Measurements from ENCODE around the gene NCKAP1. TPM values are rescaled to one million over a fixed set of nuclear protein-coding genes. Genes with fewer than 3 reads are reported as not detected.

NCKAP1 gene, protein sequence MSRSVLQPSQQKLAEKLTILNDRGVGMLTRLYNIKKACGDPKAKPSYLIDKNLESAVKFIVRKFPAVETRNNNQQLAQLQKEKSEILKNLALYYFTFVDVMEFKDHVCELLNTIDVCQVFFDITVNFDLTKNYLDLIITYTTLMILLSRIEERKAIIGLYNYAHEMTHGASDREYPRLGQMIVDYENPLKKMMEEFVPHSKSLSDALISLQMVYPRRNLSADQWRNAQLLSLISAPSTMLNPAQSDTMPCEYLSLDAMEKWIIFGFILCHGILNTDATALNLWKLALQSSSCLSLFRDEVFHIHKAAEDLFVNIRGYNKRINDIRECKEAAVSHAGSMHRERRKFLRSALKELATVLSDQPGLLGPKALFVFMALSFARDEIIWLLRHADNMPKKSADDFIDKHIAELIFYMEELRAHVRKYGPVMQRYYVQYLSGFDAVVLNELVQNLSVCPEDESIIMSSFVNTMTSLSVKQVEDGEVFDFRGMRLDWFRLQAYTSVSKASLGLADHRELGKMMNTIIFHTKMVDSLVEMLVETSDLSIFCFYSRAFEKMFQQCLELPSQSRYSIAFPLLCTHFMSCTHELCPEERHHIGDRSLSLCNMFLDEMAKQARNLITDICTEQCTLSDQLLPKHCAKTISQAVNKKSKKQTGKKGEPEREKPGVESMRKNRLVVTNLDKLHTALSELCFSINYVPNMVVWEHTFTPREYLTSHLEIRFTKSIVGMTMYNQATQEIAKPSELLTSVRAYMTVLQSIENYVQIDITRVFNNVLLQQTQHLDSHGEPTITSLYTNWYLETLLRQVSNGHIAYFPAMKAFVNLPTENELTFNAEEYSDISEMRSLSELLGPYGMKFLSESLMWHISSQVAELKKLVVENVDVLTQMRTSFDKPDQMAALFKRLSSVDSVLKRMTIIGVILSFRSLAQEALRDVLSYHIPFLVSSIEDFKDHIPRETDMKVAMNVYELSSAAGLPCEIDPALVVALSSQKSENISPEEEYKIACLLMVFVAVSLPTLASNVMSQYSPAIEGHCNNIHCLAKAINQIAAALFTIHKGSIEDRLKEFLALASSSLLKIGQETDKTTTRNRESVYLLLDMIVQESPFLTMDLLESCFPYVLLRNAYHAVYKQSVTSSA
- 128 and 143 TPM in 2 replicates for total RNA-seq

DNA sequence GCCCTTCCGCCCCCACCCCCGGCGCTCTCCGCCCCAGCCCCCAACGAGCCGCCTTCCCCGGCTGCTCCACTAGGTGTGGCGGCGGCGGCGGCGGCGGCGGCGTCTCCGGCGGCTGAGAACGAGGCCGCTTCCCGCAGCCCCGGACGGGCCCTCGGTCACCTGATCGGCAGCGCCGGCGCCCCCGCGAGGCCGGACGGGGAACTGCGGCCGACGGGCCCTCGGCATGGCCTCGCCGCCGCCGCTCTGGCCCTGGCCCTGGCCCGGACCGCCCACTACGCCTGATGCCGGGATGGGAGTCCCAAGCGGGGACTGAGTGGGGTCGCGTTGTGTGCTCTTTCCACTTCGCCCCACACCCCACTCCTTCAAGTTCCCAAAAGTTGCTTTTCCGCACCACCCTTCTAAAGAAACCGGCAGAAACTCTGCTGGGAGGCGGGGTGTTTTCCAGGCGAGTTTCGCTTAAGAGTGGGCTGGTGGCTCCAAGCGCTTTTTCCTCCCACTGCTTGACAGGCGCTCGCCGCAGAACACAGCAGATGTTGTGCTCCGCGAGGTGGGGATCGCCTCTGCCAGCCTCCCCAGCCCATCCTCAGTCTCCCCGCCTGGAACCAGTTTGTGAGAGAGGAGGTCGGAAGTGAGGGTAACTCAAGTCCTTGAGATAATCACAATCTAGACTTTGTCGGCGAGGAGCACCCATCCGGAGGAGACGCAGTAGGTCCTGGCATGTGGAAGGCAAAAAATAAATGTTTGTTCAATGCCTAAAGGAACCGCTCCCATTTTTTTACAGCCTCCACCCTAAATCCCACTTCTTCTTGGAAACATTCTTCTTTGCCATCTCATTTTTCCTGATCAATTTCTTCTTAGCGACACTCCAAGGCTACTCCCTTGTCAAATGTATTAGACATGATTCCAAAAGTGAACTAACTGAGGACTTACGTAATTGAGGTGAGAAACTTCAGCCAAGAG is at the start of gene NCKAP1:
Gene NCKAP1, minus strand, starts transcription at position 117 of the 960 bp plus-strand sequence. CDS start 358 bp downstream, outside the sequence.

DNA sequence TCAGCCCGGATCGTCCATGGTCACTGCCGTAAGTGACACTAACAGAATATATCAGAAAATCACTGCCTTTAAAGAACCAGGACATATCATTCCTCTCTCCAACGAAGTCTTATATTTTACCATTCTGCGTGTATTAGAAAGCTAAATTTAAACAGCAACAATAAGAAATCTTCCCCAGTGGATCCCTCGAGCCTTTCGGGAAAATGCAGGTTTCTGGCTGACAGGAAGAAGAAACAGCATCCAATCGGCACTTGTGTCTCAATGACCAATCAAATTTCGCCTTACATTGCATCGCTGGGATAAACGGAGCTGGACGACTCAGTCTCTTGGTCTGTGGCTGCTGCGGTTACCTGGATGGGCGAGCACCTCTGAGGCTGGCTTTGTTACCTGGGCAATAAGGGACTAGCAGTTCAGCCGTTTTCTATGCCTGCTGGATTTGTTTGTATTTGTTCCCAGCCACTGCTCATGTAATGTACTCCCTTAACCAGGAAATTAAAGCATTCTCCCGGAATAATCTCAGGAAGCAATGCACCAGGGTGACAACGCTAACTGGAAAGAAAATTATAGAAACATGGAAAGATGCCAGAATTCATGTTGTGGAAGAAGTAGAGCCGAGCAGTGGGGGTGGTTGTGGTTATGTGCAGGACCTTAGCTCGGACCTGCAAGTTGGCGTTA is 40.3 kb upstream of the NCKAP1 start, which contains the start of gene DUSP19:
Gene DUSP19, plus strand, starts transcription at position 284 of the 675 bp plus-strand sequence. Its CDS starts 187 bp downstream, at position 471.

DNA sequence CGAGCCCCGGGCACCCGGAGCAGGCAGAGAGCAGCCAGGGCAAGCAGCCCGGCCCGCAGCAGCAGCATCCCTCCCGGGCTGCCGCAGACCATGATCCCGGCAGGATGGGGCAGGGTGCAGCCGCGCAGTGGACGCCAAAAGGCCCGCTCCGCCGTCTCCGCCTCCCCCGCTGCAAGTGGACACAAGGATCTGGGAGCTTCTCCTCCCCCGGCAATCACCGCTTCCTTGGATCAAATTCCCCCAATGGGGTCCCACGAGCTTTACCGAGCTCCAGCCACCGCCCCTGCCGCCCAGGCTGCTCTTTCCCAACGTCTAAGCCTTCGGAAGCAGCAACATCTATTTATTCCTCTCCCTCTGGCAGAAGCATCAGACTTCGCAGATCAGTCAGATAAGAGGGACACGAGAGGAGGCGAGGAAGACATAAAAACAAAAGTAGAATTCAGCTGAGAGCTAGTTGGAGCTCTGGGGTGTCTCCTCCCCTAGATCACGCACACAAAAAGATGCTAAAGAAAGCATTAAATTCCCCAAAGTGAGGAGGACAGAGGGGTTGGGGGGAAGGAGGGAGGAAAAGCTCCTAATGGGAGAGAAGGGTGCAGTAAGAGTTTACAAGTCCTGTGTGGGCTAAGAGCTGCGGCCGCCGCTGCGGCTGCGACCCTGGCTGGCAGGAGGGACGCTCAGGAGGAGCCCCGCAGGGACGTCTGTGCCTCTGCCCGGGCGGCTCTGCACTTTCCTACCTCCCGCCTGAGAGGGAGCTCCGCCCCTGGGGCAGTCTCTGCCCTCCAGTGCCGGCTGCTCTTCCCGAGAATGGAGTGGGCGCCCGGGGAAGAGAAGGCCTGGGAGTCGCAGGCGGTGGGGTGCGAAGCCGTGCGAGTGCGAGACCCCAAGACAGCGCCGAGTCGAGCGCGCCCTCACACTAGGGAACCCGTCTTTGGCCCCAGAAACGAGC is 171.5 kb downstream of the NCKAP1 start, which contains the start of gene FRZB:
Gene FRZB, minus strand, starts transcription at position 177 of the 946 bp plus-strand sequence. Its CDS starts 85 bp downstream, at position 92.

Small RNAs within 50 kb of the gene (small RNA-seq; reads per million reads assigned to genes)
- not detected for gene RF00019
- gene RF00599: not detected
- gene RNU6-1122P: not detected

Other genes with a start within 250 kb of the NCKAP1 start
- under 0.01 TPM in 1 of 2 replicates, not detected in the other for gene FRZB, start 171.8 kb downstream of the NCKAP1 start, total RNA-seq
- 1.1 and 2.2 TPM in 2 replicates for gene DUSP19, start 40.3 kb upstream of the NCKAP1 start, total RNA-seq
- 15.8 and 27.8 TPM in 2 replicates for gene NUP35, start 86.0 kb upstream of the NCKAP1 start, total RNA-seq